ENCODE measurements around the gene ZNF507. TPM values are rescaled to one million over a fixed set of nuclear protein-coding genes. Genes with fewer than 3 reads are reported as not detected.

Gene ZNF507
- polyA plus RNA-seq, 1 donor (not counting 4 experiments of a cell fraction or from before 2014, with no cell fraction given) = 10.2 TPM

- dilution Hi-C loops (cut with MboI; ENCODE audit: extremely low pct_ligation_motif_present, low sequenced_read_pairs) = no loop called here
- Histone ChIP-seq H3K27me3 (ENCODE audit: control insufficient read depth, extremely low read depth, insufficient read depth, low read length) (no peaks in the 10 kb centered on the region), H3K79me2 (ENCODE audit: control insufficient read depth, insufficient read depth, low read length) (no peaks in the 10 kb centered on the region), H3K4me3 (ENCODE audit: control insufficient read depth in 2 of 3, extremely low read depth in 1 of 3, insufficient read depth in 2 of 3, low read depth in 1 of 3, low read length in 3 of 3) (no peak overlapping the region), H3K9me1 (ENCODE audit: control insufficient read depth, extremely low read depth, insufficient read depth, low read length) (no peaks in the 10 kb centered on the region), H3K9me3 (ENCODE audit: control insufficient read depth, low read depth, low read length) (no peaks in the 10 kb centered on the region), H3K4me1 (ENCODE audit: control insufficient read depth, extremely low read depth, insufficient read depth, low read length) (peaks cover 5% of the 10 kb centered on the region), H3K9ac (ENCODE audit: control insufficient read depth, extremely low read depth, insufficient read depth, low read length) (no peak overlapping the region), H3K27ac (ENCODE audit: control insufficient read depth, insufficient read depth, low read length) (no peak overlapping the region), H4K20me1 (ENCODE audit: control insufficient read depth, extremely low read depth, insufficient read depth, low read length) (peaks cover 5% of the 10 kb centered on the region), H2AFZ (ENCODE audit: control insufficient read depth, low read length) (no peak overlapping the region), H3K36me3 (ENCODE audit: control insufficient read depth in 2 of 2, extremely low read depth in 1 of 2, insufficient read depth in 2 of 2, low read length in 2 of 2) (peaks cover 11 to 26% of the 10 kb centered on the region in 2 experiments), H3K4me2 (ENCODE audit: control insufficient read depth, extremely low read depth, insufficient read depth, low read depth, low read length) (no peak overlapping the region)
- TF ChIP-seq EZH2 (IDR thresholded peaks at IDR 0.05; ENCODE audit: low read length) (no peak), CTCF (optimal IDR thresholded peaks at IDR 0.05 in 1 of 3, IDR thresholded peaks at IDR 0.05 in 1 of 3, conservative IDR thresholded peaks at IDR 0.05 in 1 of 3; ENCODE audit: extremely low read depth in 1 of 3, insufficient read depth in 2 of 3, low read length in 3 of 3) (no peak)
- DNase-seq (ENCODE audit: low read depth, low spot score) = no peak
- no peak for FAIRE-seq
Observed at GRCh38 chr19:32355309-32355708, 9.9 kb downstream of the ZNF507 start.

GRCh38 chr19:32357720-32358119 lies 12.3 kb downstream of the ZNF507 start:
- H2AFZ ChIP-seq (ENCODE audit: control insufficient read depth, low read length) = no peak overlapping the region
- H3K36me3 ChIP-seq (ENCODE audit: control insufficient read depth in 2 of 2, extremely low read depth in 1 of 2, insufficient read depth in 2 of 2, low read length in 2 of 2) = peaks cover 11 to 26% of the 10 kb centered on the region in 2 experiments
- DNase-seq (ENCODE audit: low read depth, low spot score) = no peak
- no peaks in the 10 kb centered on the region for H3K9me1 ChIP-seq (ENCODE audit: control insufficient read depth, extremely low read depth, insufficient read depth, low read length)
- no peaks in the 10 kb centered on the region for H3K79me2 ChIP-seq (ENCODE audit: control insufficient read depth, insufficient read depth, low read length)
- dilution Hi-C loops (cut with MboI; ENCODE audit: extremely low pct_ligation_motif_present, low sequenced_read_pairs) = no loop called here
- no peak overlapping the region for H3K27ac ChIP-seq (ENCODE audit: control insufficient read depth, insufficient read depth, low read length)
- H4K20me1 ChIP-seq (ENCODE audit: control insufficient read depth, extremely low read depth, insufficient read depth, low read length) = peaks cover 5% of the 10 kb centered on the region
- no peaks in the 10 kb centered on the region for H3K9me3 ChIP-seq (ENCODE audit: control insufficient read depth, low read depth, low read length)
- no peaks in the 10 kb centered on the region for H3K27me3 ChIP-seq (ENCODE audit: control insufficient read depth, extremely low read depth, insufficient read depth, low read length)
- H3K9ac ChIP-seq (ENCODE audit: control insufficient read depth, extremely low read depth, insufficient read depth, low read length) = no peak overlapping the region
- H3K4me2 ChIP-seq (ENCODE audit: control insufficient read depth, extremely low read depth, insufficient read depth, low read depth, low read length) = no peak overlapping the region
- H3K4me3 ChIP-seq (ENCODE audit: control insufficient read depth in 2 of 3, extremely low read depth in 1 of 3, insufficient read depth in 2 of 3, low read depth in 1 of 3, low read length in 3 of 3) = no peak overlapping the region
- FAIRE-seq = no peak
- no peak for TF ChIP-seq CTCF (optimal IDR thresholded peaks at IDR 0.05 in 1 of 3, IDR thresholded peaks at IDR 0.05 in 1 of 3, conservative IDR thresholded peaks at IDR 0.05 in 1 of 3; ENCODE audit: extremely low read depth in 1 of 3, insufficient read depth in 2 of 3, low read length in 3 of 3)
- no peak for TF ChIP-seq EZH2 (IDR thresholded peaks at IDR 0.05; ENCODE audit: low read length)
- no peaks in the 10 kb centered on the region for H3K4me1 ChIP-seq (ENCODE audit: control insufficient read depth, extremely low read depth, insufficient read depth, low read length)

Data from keratinocyte (primary cell).